ES-I3 (cell line): ENCODE data around the gene KCNJ6.

Experiments used
- H3K36me3 ChIP-seq: 2 replicates; pipeline ENCODE4 v1.6.1; 2013; ENCODE audit warnings: mild to moderate bottlenecking, low read length, control low read depth, moderate library complexity; ENCODE audit not compliant: insufficient read depth
- H3K4me1 ChIP-seq: 2 replicates; pipeline ENCODE4 v1.6.1; 2013; ENCODE audit warnings: mild to moderate bottlenecking, control low read depth, low read length; ENCODE audit not compliant: insufficient read depth
- H3K9ac ChIP-seq: 2 replicates; pipeline ENCODE4 v1.6.1; 2013; ENCODE audit warnings: low read depth, mild to moderate bottlenecking, low read length, moderate library complexity
- H3K9me3 ChIP-seq: 2 replicates; pipeline ENCODE4 v1.6.1; 2013; ENCODE audit warnings: mild to moderate bottlenecking, low read length, moderate library complexity; ENCODE audit not compliant: control insufficient read depth, insufficient read depth

Gene KCNJ6

DNA sequence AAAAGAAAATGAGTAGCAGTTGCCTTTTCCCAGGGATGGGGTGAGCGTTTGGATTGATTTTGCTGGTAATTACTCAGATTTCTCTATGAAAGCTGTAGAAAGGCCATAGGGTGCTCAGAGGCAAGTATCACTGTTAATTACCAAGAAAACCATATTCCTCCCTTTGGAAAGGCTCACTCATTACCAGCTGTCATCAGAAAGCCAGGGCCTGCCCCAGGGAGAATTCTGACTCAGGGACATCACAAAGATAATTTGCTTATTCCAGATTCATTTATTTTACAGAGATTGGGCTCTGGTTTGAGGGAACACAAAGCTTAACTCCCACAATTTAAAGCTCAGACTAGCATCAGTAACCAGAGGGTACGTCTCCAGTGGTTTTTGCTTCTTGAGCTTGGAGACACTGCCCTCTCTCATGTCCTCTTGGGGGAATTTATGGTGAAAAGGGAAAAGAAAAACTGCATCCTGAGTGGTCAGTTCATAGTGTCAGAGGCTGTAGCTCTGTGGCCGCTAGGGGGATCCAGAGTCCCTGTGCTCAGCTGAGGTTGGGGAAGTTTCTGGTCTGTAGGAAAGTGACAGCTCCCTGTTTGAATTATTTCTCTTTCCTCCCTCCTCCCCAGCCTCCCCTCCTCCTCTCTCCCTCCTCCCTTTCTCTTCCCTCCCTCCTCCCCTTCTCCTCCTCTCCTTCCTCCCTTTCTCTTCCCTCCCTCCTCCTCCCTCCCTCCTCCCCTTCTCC lies 204.3 kb downstream of the KCNJ6 start:
- Histone ChIP-seq H3K9ac (no peak overlapping the region), H3K4me1 (0 out of 2 replicates have a peak, but pooled peaks cover 2% of the 10 kb centered on the region), H3K36me3 (no peaks in the 10 kb centered on the region), H3K9me3 (no peaks in the 10 kb centered on the region)

DNA sequence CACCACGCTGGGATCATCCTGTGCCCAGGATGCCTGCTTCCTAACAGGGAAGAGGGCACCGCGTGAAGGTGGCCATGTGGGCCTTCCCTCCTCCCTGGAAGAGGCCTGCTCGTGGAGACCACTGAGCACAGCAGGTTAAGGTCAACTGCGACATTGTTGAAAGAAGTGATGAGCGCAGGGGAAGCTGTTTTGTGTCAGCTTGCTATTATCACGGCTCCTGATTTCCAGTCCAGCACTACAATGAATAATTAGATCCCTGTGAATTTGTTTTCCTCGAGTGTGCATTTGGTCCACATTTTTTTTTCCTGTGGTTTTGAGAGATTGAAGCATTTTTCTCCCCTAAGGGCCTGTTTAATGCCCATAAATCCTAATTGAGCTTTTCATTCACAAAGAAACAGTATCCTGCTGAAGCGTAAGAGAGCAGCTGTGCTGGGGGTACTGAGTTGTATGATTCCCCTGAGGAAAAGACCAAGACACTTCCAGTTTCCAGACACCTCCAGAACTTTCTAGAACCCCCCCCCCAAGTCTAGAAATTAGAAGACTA lies 204.9 kb downstream of the KCNJ6 start:
- Histone ChIP-seq H3K4me1 (0 out of 2 replicates have a peak, but pooled peaks cover 2% of the 10 kb centered on the region), H3K9ac (no peak overlapping the region), H3K36me3 (no peaks in the 10 kb centered on the region), H3K9me3 (no peaks in the 10 kb centered on the region)

DNA sequence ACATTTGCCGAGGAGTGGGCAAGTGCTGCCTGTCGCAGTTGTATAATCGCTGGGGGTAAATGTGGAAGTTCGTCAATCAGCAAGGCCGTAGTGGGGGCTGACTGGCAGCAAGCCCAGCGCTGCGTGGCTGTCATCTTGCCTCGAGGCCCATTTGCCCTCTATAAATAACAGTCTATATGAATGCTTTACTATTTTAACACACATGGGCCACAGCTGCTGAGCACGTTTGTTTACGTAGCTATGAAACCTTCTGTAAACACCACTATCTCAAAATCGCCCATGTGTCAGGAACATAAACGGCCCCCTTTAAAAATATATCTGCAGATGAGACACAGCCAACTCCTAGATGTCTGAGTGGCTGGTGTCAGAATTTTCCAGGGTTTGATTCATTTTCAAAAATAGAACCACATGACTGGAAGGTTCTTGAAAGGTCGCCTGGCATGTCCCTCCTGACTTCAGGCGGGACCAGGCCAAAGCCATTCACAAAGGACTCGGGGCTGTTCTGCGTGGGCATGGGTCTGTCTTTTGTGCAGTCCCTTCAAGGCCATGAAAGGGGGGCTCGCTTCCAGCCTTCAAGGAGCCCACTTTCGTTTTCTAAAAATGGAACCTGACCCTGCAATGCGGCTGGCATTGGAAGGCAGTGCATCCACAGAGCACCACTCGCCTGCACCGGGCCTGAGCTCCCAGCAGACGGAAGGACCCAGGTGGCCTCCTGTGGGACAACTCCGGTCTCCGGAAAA lies 205.5 kb downstream of the KCNJ6 start:
- Histone ChIP-seq H3K4me1 (0 out of 2 replicates have a peak, but pooled peaks cover 2% of the 10 kb centered on the region), H3K36me3 (no peaks in the 10 kb centered on the region; the same call in 1 of the 2 replicates), H3K9me3 (no peaks in the 10 kb centered on the region), H3K9ac (no peak overlapping the region)

DNA sequence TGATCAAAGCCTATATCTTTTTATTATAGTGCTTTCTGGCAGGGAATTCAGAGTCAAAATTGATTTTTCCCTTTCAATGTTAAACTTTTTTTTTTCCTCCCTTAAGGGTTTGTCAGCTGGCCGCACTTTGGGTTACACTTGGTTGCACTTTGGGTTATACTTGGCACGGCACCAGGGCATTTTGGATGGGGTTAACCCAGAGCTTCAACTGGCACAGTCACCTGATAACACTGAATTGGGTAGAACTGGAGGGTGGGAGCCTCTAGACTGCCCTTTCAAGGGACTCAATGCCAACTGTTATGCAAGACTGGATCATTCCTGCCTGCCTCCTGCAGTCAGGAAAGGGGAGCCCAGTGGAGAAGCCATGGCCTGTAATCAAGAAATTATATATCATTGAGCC lies 211.5 kb downstream of the KCNJ6 start:
- Histone ChIP-seq H3K9me3 (no peaks in the 10 kb centered on the region), H3K9ac (no peak overlapping the region), H3K36me3 (no peaks in the 10 kb centered on the region; the same call in 1 of the 2 replicates), H3K4me1 (no peaks in the 10 kb centered on the region)

DNA sequence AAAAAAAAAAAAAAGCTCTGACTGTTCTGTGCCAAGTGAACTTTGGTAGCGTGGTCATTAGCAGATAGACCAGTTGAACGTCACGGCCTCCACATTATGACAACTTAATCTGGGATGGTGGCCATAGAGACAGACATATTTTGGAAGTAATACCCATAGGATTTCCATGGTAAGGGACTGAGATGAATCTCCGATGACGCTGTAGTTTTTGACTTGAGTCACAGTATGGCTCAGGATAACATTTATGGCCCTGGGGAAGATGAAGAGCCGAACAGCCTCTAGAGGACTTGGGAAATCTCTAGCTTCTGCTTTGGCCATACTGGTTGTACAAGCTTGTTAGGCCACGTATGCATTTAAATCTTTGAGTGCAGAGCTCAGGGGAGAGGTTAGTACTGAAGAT lies 214.0 kb downstream of the KCNJ6 start:
- Histone ChIP-seq H3K36me3 (no peaks in the 10 kb centered on the region; the same call in 1 of the 2 replicates), H3K9ac (no peak overlapping the region), H3K4me1 (no peaks in the 10 kb centered on the region), H3K9me3 (no peaks in the 10 kb centered on the region)

DNA sequence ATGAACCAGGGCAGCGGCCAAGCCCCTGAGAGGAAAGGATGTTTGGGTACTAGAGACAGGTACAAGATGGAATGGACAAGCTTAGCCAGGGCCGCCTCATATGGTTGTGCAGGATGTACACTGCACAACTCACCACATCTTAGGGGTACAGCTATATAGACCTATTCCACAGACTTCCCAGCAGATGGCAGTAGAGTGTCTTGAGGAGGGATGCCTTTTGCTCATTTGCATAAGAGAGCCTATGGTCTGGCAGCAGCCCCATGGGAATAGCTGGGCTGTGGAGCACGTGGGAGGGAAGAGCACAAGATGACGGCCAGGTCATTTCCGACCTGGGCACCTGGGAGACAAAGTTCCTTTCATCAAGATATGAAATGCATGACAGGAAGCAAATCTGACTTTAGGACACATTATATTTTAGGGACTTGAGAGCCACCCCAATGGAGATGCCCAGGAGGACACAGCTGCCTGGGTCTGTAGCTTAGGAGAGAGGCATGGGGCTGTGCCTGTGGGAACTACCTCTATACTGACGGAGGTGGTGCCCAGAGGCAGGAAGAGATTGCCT lies 215.5 kb downstream of the KCNJ6 start:
- Histone ChIP-seq H3K9me3 (no peaks in the 10 kb centered on the region; the same call in 1 of the 2 replicates), H3K9ac (no peak overlapping the region), H3K36me3 (no peaks in the 10 kb centered on the region; the same call in 1 of the 2 replicates), H3K4me1 (no peaks in the 10 kb centered on the region)

GRCh38 chr21:37699024-37699775 lies 217.1 kb downstream of the KCNJ6 start:
- Histone ChIP-seq H3K9me3 (no peaks in the 10 kb centered on the region; the same call in 1 of the 2 replicates), H3K36me3 (no peaks in the 10 kb centered on the region), H3K4me1 (no peaks in the 10 kb centered on the region), H3K9ac (no peak overlapping the region)

GRCh38 chr21:37696936-37697335 lies 219.3 kb downstream of the KCNJ6 start:
- H3K9me3 ChIP-seq = no peaks in the 10 kb centered on the region; the same call in 1 of the 2 replicates
- no peaks in the 10 kb centered on the region for H3K36me3 ChIP-seq
- no peaks in the 10 kb centered on the region for H3K4me1 ChIP-seq
- H3K9ac ChIP-seq = no peak overlapping the region

DNA sequence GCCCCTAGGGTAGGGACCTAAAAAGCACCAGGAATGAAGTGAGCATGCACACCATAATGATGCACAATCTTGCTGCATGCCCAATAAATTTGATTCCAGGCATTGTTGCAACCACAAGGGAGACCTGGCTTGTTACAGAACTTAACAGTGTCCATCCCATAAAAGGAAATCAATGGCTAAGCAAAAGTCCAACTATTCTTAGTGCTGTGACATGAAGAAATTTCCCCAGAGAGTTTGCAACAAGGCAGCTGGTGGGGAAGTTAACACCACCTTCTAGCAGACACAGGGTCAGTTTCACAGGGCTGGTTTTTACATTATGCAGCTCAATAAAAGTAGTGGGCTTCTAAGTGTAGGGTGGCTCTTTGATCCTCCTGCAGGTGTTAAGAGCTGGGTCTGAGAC lies 221.1 kb downstream of the KCNJ6 start:
- H3K9me3 ChIP-seq = no peaks in the 10 kb centered on the region; the same call in 1 of the 2 replicates
- no peak overlapping the region for H3K9ac ChIP-seq
- no peaks in the 10 kb centered on the region for H3K4me1 ChIP-seq
- H3K36me3 ChIP-seq = no peaks in the 10 kb centered on the region

GRCh38 chr21:37688952-37689659 lies 227.2 kb downstream of the KCNJ6 start:
- Histone ChIP-seq H3K9ac (no peak overlapping the region), H3K9me3 (peaks cover 4% of the 10 kb centered on the region; the same call in 1 of the 2 replicates), H3K36me3 (no peaks in the 10 kb centered on the region), H3K4me1 (peaks cover 9% of the 10 kb centered on the region; the same call in 1 of the 2 replicates)

GRCh38 chr21:37686991-37687810 lies 229.1 kb downstream of the KCNJ6 start:
- peaks cover 4% of the 10 kb centered on the region; the same call in 1 of the 2 replicates for H3K9me3 ChIP-seq
- H3K9ac ChIP-seq = no peak overlapping the region
- peaks cover 22% of the 10 kb centered on the region; the same call in 1 of the 2 replicates for H3K4me1 ChIP-seq
- no peaks in the 10 kb centered on the region for H3K36me3 ChIP-seq

DNA sequence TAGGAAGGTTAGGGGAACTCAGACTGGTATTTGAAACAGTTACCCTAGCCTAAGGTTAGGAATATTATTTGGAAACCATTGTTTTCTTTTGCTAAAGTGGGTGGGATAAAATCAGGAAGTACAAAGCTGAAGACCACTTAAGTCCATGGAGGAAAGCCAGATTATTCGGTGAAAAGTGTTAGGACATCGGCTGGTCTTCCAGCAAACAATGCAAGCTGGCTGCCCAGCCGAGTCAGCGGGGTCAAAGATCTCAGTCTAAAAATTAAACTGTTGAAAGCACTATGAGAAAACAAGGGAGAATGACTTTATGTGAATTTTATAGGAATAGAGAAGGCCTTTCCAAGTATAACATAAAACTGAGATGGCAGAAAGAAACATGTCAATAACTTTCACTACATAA lies 231.7 kb downstream of the KCNJ6 start:
- Histone ChIP-seq H3K4me1 (peaks cover 22% of the 10 kb centered on the region; the same call in 1 of the 2 replicates), H3K9me3 (peaks cover 4% of the 10 kb centered on the region; the same call in 1 of the 2 replicates), H3K9ac (no peak overlapping the region), H3K36me3 (no peaks in the 10 kb centered on the region)

DNA sequence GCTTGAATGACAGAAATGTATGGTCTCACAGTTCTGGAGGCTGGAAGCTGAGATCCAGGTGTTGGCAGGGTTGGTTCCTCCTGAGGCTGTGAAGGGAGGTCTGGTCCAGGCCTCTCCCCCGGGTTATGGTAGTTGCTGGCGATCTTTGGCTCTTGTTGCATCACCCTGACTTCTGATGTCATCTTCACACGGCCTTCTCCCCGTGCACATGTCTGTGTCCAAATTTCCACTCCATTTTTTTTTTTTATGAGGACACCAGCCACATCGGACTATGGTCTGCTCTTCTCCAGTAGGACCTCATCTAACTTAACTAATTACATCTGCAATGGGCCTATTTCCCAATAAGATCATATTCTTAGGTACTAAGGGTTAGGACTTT lies 232.2 kb downstream of the KCNJ6 start:
- Histone ChIP-seq H3K36me3 (no peaks in the 10 kb centered on the region), H3K9me3 (peaks cover 4% of the 10 kb centered on the region; the same call in 1 of the 2 replicates), H3K4me1 (peaks cover 22% of the 10 kb centered on the region; the same call in 1 of the 2 replicates)

More for the DNA sequence above, 232.2 kb downstream of the KCNJ6 start:
- no peak overlapping the region for H3K9ac ChIP-seq
